WTC11 (cell line): ENCODE data around the gene MSI2. TPM values are rescaled to one million over a fixed set of nuclear protein-coding genes. Genes with fewer than 3 reads are reported as not detected.

Experiments
- ATAC-seq: fragments of 200-7000 bp; cut with Tn5 transposase; 2 replicates; pipeline ENCODE4 v1.10.0; 2021; ENCODE audit warnings: mild to moderate bottlenecking, moderate library complexity
- CTCF ChIA-PET: fragments of 300-600 bp; sonication (Branson Sonifier 250); formaldehyde crosslinking; loops from one replicate; lab custom pipeline; 2021; ENCODE audit warnings: antibody characterized with exemption; lab: Charles Lee
- POLR2A ChIA-PET: fragments of 350-600 bp; sonication (Branson Sonifier 250); formaldehyde crosslinking; loops from one replicate; lab custom pipeline; 2021; ENCODE audit warnings: antibody characterized with exemption; lab: Charles Lee
- DNase-seq: peaks from one replicate; pipeline ENCODE4 v3.0.0; 2021; ENCODE audit warnings: low spot score
- H3K27ac Mint-ChIP-seq: 2 replicates; pipeline ENCODE4 v1.8.0; 2021; ENCODE audit warnings: mixed read lengths
- H3K27me3 Mint-ChIP-seq: 2 replicates; pipeline ENCODE4 v1.8.0; 2021; ENCODE audit warnings: low read depth, mild to moderate bottlenecking, moderate library complexity, mixed read lengths
- H3K36me3 Mint-ChIP-seq: 2 replicates; pipeline ENCODE4 v1.8.0; 2021; ENCODE audit warnings: mixed read lengths
- H3K4me1 Mint-ChIP-seq: 2 replicates; pipeline ENCODE4 v1.8.0; 2022; ENCODE audit warnings: mixed read lengths
- H3K4me3 Mint-ChIP-seq: 2 replicates; pipeline ENCODE4 v1.8.0; 2021; ENCODE audit warnings: mild to moderate bottlenecking, moderate library complexity, mixed read lengths
- H3K9me3 Mint-ChIP-seq: 2 replicates; pipeline ENCODE4 v1.8.0; 2021; ENCODE audit warnings: mixed read lengths
- ELF4 ChIP-seq: sonication (generic); formaldehyde crosslinking; IDR thresholded peaks from 2 replicates; pipeline ENCODE4 v1.8.1; 2022; ENCODE audit warnings: low read depth, mild to moderate bottlenecking, moderate library complexity, missing genetic modification reagents
- EMX1 ChIP-seq: fragments of 250-450 bp; sonication (Bioruptor Pico); IDR thresholded peaks from 2 replicates; pipeline ENCODE4 v1.8.0; 2021; ENCODE audit warnings: mild to moderate bottlenecking
- ESRRA ChIP-seq: sonication (generic); formaldehyde crosslinking; IDR thresholded peaks from 2 replicates; pipeline ENCODE4 v1.8.1; 2022; ENCODE audit warnings: mild to moderate bottlenecking, missing genetic modification reagents, borderline replicate concordance
- HMGA2 ChIP-seq: fragments of 250-450 bp; sonication (Bioruptor Pico); IDR thresholded peaks from 2 replicates; pipeline ENCODE4 v1.4.0; 2021; ENCODE audit warnings: mild to moderate bottlenecking, moderate library complexity
- KAT7 ChIP-seq: sonication (generic); formaldehyde crosslinking; IDR thresholded peaks from 2 replicates; pipeline ENCODE4 v1.8.1; 2023; ENCODE audit warnings: missing genetic modification reagents, mild to moderate bottlenecking, borderline replicate concordance
- NR2C2 ChIP-seq: sonication (generic); formaldehyde crosslinking; IDR thresholded peaks from 2 replicates; pipeline ENCODE4 v1.8.0; 2022; ENCODE audit warnings: mild to moderate bottlenecking, missing genetic modification reagents
- ZNF416 ChIP-seq: fragments of 250-450 bp; sonication (Bioruptor Pico); IDR thresholded peaks from 2 replicates; pipeline ENCODE4 v1.9.0; 2021; ENCODE audit warnings: mild to moderate bottlenecking, inconsistent platforms
- total RNA-seq: library from RNA; stranded (reverse); gene quantifications from 3 replicates; pipeline ENCODE4 v1.2.3, GENCODE V29; 2021
- TF ChIP-seq, protein P1 (sequence below): sonication (generic); formaldehyde crosslinking; conservative IDR thresholded peaks from 2 replicates; pipeline ENCODE4 v1.8.1; 2023; ENCODE audit warnings: mild to moderate bottlenecking, low read depth, missing genetic modification reagents, moderate library complexity
- TF ChIP-seq, protein P2 (sequence below): sonication (generic); formaldehyde crosslinking; IDR thresholded peaks from 2 replicates; pipeline ENCODE4 v1.8.1; 2022; ENCODE audit warnings: mild to moderate bottlenecking, moderate library complexity, missing genetic modification reagents
- TF ChIP-seq, protein P3 (sequence below): sonication (generic); formaldehyde crosslinking; IDR thresholded peaks from 2 replicates; pipeline ENCODE4 v1.8.0; 2022; ENCODE audit warnings: mild to moderate bottlenecking, missing genetic modification reagents
- TF ChIP-seq, protein P4 (sequence below): fragments of 250-450 bp; sonication (Bioruptor Pico); IDR thresholded peaks from 2 replicates; pipeline ENCODE4 v1.8.0; 2021; ENCODE audit warnings: mild to moderate bottlenecking
- TF ChIP-seq, protein P5 (sequence below): fragments of 250-450 bp; sonication (Bioruptor Pico); IDR thresholded peaks from 2 replicates; pipeline ENCODE4 v1.9.0; 2021; ENCODE audit warnings: mild to moderate bottlenecking
- TF ChIP-seq, protein P6 (sequence below): sonication (generic); formaldehyde crosslinking; IDR thresholded peaks from 2 replicates; pipeline ENCODE4 v1.8.1; 2023; ENCODE audit warnings: mild to moderate bottlenecking, missing genetic modification reagents, moderate library complexity

MSI2 gene
- total RNA-seq, 1 experiment from 2014 or later, result 82.1 TPM

DNA sequence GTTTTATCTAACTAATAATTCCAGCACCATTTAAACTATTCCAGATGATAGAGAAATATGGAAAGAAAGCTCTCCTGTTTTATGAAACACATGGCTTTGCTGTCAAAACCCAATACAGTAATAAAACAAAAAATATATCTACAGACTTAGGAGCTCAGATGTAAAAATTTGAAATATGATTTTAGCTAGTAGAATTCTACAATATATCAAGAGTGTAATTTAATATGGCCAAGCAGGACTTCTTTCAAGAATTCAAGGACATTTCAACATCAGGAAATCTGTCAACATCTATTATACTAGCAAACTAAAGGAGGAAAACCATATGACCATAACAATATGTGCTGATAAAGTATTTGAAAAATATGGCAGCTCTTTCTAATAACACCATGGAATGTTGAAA, 431.3 kb downstream of the MSI2 start:
- POLR2A ChIA-PET, result no interaction called here

DNA sequence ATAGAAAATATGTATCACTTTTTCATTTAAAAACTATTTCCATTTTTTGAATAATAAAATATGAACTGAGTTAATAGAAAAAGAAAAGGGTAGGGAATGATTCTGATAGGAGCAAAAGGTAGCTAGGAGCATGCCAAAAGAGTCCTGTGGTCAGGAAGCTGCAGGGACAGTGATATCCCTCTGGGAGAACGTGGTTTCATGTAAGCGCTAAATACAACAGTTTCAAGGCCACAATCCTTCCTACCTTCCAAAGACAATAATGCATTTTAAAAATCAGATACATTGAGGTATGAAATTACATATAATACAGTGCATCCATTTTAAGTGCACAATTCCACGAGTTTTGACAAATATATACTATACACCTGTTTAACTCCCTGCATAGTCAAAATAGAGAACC, 432.9 kb downstream of the MSI2 start:
- ChIA-PET CTCF (interaction anchor here (0.9 to 1.1 kb wide), 3 partner anchors 11 to 94 kb away, joined by 3 to 6 read pairs (median 3); no protein-coding TSS in a partner anchor), POLR2A (no interaction called here)
- no peak overlapping the region for H3K4me3 Mint-ChIP-seq
- TF ChIP-seq, protein P1, sequence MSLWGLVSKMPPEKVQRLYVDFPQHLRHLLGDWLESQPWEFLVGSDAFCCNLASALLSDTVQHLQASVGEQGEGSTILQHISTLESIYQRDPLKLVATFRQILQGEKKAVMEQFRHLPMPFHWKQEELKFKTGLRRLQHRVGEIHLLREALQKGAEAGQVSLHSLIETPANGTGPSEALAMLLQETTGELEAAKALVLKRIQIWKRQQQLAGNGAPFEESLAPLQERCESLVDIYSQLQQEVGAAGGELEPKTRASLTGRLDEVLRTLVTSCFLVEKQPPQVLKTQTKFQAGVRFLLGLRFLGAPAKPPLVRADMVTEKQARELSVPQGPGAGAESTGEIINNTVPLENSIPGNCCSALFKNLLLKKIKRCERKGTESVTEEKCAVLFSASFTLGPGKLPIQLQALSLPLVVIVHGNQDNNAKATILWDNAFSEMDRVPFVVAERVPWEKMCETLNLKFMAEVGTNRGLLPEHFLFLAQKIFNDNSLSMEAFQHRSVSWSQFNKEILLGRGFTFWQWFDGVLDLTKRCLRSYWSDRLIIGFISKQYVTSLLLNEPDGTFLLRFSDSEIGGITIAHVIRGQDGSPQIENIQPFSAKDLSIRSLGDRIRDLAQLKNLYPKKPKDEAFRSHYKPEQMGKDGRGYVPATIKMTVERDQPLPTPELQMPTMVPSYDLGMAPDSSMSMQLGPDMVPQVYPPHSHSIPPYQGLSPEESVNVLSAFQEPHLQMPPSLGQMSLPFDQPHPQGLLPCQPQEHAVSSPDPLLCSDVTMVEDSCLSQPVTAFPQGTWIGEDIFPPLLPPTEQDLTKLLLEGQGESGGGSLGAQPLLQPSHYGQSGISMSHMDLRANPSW (CRISPR knock-in tag), result no peak
- H3K27me3 Mint-ChIP-seq, result no peaks in the 10 kb centered on the region; the same call in none of the 2 replicates
- H3K4me1 Mint-ChIP-seq, result peaks cover 23% of the 10 kb centered on the region
- no peak for DNase-seq
- no peaks in the 10 kb centered on the region for H3K36me3 Mint-ChIP-seq
- ATAC-seq, result no peak
- no peak overlapping the region for H3K27ac Mint-ChIP-seq
- H3K9me3 Mint-ChIP-seq, result peaks cover 16% of the 10 kb centered on the region; the same call in 1 of the 2 replicates

More for the DNA sequence above, 431.3 kb downstream of the MSI2 start:
- no peak overlapping the region for H3K4me3 Mint-ChIP-seq
- TF ChIP-seq, protein P2, sequence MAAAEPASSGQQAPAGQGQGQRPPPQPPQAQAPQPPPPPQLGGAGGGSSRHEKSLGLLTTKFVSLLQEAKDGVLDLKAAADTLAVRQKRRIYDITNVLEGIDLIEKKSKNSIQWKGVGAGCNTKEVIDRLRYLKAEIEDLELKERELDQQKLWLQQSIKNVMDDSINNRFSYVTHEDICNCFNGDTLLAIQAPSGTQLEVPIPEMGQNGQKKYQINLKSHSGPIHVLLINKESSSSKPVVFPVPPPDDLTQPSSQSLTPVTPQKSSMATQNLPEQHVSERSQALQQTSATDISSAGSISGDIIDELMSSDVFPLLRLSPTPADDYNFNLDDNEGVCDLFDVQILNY, result no peak
- no peaks in the 10 kb centered on the region; the same call in 1 of the 2 replicates for H3K27me3 Mint-ChIP-seq
- no peaks in the 10 kb centered on the region for H3K36me3 Mint-ChIP-seq
- peaks cover 31% of the 10 kb centered on the region for H3K4me1 Mint-ChIP-seq
- CTCF ChIA-PET, result no interaction called here
- no peak overlapping the region for H3K27ac Mint-ChIP-seq
- peaks cover 11% of the 10 kb centered on the region; the same call in 1 of the 2 replicates for H3K9me3 Mint-ChIP-seq
- no peak for DNase-seq
- ATAC-seq, result no peak

DNA sequence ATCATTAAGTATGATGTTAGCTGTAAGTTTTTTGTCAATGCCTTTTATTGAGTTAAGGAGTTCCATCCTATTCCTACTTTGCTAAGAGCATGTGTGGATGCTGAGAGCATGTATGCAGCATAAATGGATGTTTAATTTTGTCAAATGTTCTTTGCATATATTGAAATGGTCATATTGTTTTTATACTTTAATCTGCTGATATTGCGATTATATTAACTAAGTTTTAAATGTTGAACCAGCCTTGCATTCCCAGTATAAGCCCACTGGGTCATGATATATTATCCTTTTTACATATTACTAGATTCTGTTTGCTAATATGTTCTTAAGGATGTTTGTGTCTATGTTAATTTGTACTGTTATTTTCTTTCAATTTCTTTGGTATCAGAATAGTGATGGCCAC, 435.6 kb downstream of the MSI2 start:
- Mint-ChIP-seq H3K4me3 (no peak overlapping the region), H3K36me3 (peaks cover 3% of the 10 kb centered on the region; the same call in 1 of the 2 replicates), H3K4me1 (peaks cover 11% of the 10 kb centered on the region), H3K27me3 (no peaks in the 10 kb centered on the region; the same call in none of the 2 replicates), H3K27ac (no peak overlapping the region), H3K9me3 (peaks cover 34% of the 10 kb centered on the region)
- ATAC-seq (no peak), DNase-seq (no peak)
- TF ChIP-seq ELF4 (no peak), EMX1 (CRISPR knock-in tag) (no peak), NR2C2 (CRISPR knock-in tag) (no peak), KAT7 (CRISPR knock-in tag) (no peak), HMGA2 (CRISPR knock-in tag) (no peak), ESRRA (CRISPR knock-in tag) (no peak), ZNF416 (CRISPR knock-in tag) (no peak)
- TF ChIP-seq, protein P3, sequence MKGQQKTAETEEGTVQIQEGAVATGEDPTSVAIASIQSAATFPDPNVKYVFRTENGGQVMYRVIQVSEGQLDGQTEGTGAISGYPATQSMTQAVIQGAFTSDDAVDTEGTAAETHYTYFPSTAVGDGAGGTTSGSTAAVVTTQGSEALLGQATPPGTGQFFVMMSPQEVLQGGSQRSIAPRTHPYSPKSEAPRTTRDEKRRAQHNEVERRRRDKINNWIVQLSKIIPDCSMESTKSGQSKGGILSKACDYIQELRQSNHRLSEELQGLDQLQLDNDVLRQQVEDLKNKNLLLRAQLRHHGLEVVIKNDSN (CRISPR knock-in tag), result no peak
- TF ChIP-seq, protein P4, sequence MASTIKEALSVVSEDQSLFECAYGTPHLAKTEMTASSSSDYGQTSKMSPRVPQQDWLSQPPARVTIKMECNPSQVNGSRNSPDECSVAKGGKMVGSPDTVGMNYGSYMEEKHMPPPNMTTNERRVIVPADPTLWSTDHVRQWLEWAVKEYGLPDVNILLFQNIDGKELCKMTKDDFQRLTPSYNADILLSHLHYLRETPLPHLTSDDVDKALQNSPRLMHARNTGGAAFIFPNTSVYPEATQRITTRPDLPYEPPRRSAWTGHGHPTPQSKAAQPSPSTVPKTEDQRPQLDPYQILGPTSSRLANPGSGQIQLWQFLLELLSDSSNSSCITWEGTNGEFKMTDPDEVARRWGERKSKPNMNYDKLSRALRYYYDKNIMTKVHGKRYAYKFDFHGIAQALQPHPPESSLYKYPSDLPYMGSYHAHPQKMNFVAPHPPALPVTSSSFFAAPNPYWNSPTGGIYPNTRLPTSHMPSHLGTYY (CRISPR knock-in tag), result no peak
- TF ChIP-seq, protein P5, sequence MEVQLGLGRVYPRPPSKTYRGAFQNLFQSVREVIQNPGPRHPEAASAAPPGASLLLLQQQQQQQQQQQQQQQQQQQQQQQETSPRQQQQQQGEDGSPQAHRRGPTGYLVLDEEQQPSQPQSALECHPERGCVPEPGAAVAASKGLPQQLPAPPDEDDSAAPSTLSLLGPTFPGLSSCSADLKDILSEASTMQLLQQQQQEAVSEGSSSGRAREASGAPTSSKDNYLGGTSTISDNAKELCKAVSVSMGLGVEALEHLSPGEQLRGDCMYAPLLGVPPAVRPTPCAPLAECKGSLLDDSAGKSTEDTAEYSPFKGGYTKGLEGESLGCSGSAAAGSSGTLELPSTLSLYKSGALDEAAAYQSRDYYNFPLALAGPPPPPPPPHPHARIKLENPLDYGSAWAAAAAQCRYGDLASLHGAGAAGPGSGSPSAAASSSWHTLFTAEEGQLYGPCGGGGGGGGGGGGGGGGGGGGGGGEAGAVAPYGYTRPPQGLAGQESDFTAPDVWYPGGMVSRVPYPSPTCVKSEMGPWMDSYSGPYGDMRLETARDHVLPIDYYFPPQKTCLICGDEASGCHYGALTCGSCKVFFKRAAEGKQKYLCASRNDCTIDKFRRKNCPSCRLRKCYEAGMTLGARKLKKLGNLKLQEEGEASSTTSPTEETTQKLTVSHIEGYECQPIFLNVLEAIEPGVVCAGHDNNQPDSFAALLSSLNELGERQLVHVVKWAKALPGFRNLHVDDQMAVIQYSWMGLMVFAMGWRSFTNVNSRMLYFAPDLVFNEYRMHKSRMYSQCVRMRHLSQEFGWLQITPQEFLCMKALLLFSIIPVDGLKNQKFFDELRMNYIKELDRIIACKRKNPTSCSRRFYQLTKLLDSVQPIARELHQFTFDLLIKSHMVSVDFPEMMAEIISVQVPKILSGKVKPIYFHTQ (CRISPR knock-in tag), result no peak
- TF ChIP-seq, protein P6, sequence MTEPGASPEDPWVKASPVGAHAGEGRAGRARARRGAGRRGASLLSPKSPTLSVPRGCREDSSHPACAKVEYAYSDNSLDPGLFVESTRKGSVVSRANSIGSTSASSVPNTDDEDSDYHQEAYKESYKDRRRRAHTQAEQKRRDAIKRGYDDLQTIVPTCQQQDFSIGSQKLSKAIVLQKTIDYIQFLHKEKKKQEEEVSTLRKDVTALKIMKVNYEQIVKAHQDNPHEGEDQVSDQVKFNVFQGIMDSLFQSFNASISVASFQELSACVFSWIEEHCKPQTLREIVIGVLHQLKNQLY (CRISPR knock-in tag), result no peak
- ChIA-PET CTCF (interaction anchor here (1.2 kb wide), 1 partner anchor 20 kb away, joined by 5 read pairs; no protein-coding TSS in a partner anchor), POLR2A (no interaction called here)
